CD4-positive, alpha-beta T cell (primary cell): ENCODE results near the gene LHFPL3. TPM values are rescaled to one million over a fixed set of nuclear protein-coding genes. Genes with fewer than 3 reads are reported as not detected.
"Not testable (repeated sequence)": the region's sequence is repeated elsewhere in the genome, so short reads cannot be mapped to it uniquely, and the experiment has no call there.

Experiments used
- ATAC-seq: fragments of 200-7000 bp; cut with Tn5 transposase; one replicate; pipeline ENCODE4 v1.10.0; 2022; ENCODE audit warnings: mild to moderate bottlenecking; ENCODE audit not compliant: poor library complexity
- CTCF ChIA-PET: fragments of 350-600 bp; sonication (Branson Sonifier 250); formaldehyde crosslinking; loops from one replicate; lab custom pipeline; 2021; ENCODE audit warnings: antibody characterized with exemption, inconsistent platforms; lab: Charles Lee
- POLR2A ChIA-PET: fragments of 350-600 bp; sonication (Branson Sonifier 250); formaldehyde crosslinking; loops from one replicate; lab custom pipeline; 2021; ENCODE audit warnings: antibody characterized with exemption, inconsistent platforms; lab: Charles Lee
- DNase-seq, 14 experiments: peaks; one replicate each; pipeline ENCODE4 v3.0.0-alpha.2; 2013 to 2020; ENCODE audit warnings: mixed read lengths in 2 of 14
- H3K27ac ChIP-seq, 2 donors: one replicate each; pipeline versions ENCODE4 v1.5.1 to v1.7.0; 2013; ENCODE audit warnings: low read length in 2 of 2, low read depth in 1 of 2, mild to moderate bottlenecking in 1 of 2
- H3K27me3 ChIP-seq, 2 experiments: 1 replicate in 1 of 2; 2 replicates in 1 of 2; pipeline versions ENCODE4 v1.6.1 to v1.7.0; 2013; ENCODE audit warnings: low read length in 2 of 2, control low read depth in 1 of 2, mild to moderate bottlenecking in 1 of 2, moderate library complexity in 1 of 2; ENCODE audit not compliant: insufficient read depth in 2 of 2, control insufficient read depth in 1 of 2
- H3K36me3 ChIP-seq: one replicate; pipeline ENCODE4 v1.6.1; 2013; ENCODE audit warnings: low read length, control low read depth; ENCODE audit not compliant: insufficient read depth
- H3K4me1 ChIP-seq: one replicate; pipeline ENCODE4 v1.6.1; 2013; ENCODE audit warnings: low read length, control low read depth; ENCODE audit not compliant: insufficient read depth
- H3K4me3 ChIP-seq: one replicate; pipeline ENCODE4 v1.5.1; 2013; ENCODE audit warnings: mild to moderate bottlenecking, low read length, moderate library complexity
- H3K9me3 ChIP-seq, 2 experiments: 1 replicate in 1 of 2; 2 replicates in 1 of 2; pipeline versions ENCODE4 v1.6.1 to v1.7.0; 2013; ENCODE audit warnings: low read length in 2 of 2, mild to moderate bottlenecking in 2 of 2, control low read depth in 1 of 2, moderate library complexity in 1 of 2; ENCODE audit not compliant: control insufficient read depth in 1 of 2, insufficient read depth in 1 of 2
- H3K27ac Mint-ChIP-seq: one replicate; pipeline ENCODE4 v1.8.0; 2020; ENCODE audit warnings: mixed read lengths
- H3K27me3 Mint-ChIP-seq: one replicate; pipeline ENCODE4 v1.8.0; 2021; ENCODE audit warnings: mixed read lengths
- H3K36me3 Mint-ChIP-seq: one replicate; pipeline ENCODE4 v1.8.0; 2021; ENCODE audit warnings: low read depth, mixed read lengths
- H3K4me1 Mint-ChIP-seq: one replicate; pipeline ENCODE4 v1.8.0; 2021; ENCODE audit warnings: low read depth, mixed read lengths
- H3K4me3 Mint-ChIP-seq: one replicate; pipeline ENCODE4 v1.8.0; 2020; ENCODE audit warnings: mild to moderate bottlenecking, mixed read lengths
- H3K9me3 Mint-ChIP-seq: one replicate; pipeline ENCODE4 v1.8.0; 2020; ENCODE audit warnings: mixed read lengths
- intact Hi-C, 2 experiments: fragments of 100-400 bp; cut with DNase I in 1 of 2; cut with micrococcal nuclease in 1 of 2; formaldehyde crosslinking; loops; one replicate each; pipeline versions ENCODE4 v1.15.1 to v1.9.0; 2023 to 2025; cut with DNase I, micrococcal nuclease
- total RNA-seq, 174 experiments: library from RNA in 2 of 174; stranded (reverse) in 2 of 174; gene quantifications; one replicate each; pipeline ENCODE4 v1.2.3 and lab custom pipeline; 2021 to 2026
- TF ChIP-seq, protein P1 (sequence below): fragments of 200-600 bp; IDR thresholded peaks from one replicate; pipeline ENCODE4 v1.8.0; 2022; ENCODE audit warnings: antibody characterized with exemption, mild to moderate bottlenecking

The LHFPL3 gene
- total RNA-seq, 2 experiments from 2014 or later = not detected

DNA sequence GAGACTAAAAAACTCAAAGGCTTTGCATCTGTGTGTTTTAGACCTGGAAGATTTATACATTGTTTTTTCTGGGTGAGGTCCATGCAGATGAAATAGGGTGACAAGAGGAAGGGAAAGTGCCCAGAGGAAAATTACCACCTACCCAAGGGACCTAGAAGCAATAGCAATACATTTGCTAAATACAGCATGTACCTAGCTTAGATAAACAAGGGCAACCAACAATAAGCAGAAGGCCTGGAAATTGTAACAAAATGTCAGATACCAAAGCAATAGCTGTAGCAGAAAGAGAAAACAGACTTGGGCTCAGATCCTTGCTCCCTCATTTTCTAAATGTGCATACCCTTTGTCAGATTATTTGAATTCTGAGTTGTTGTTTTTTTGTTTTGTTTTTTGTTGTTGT is 367.2 kb downstream of the LHFPL3 start:
- ChIA-PET CTCF (no interaction called here), POLR2A (no interaction called here)
- H3K9me3 Mint-ChIP-seq = no peaks in the 10 kb centered on the region

GRCh38 chr7:104700336-104700735 is 371.9 kb downstream of the LHFPL3 start:
- Histone ChIP-seq H3K27ac (no peak overlapping the region), H3K9me3 (no peaks in the 10 kb centered on the region), H3K27me3 (no peaks in the 10 kb centered on the region), H3K36me3 (no peaks in the 10 kb centered on the region), H3K4me3 (no peak overlapping the region), H3K4me1 (no peaks in the 10 kb centered on the region)
- H3K4me3 Mint-ChIP-seq = no peak overlapping the region
- H3K9me3 Mint-ChIP-seq = no peaks in the 10 kb centered on the region
- TF ChIP-seq, protein P1, sequence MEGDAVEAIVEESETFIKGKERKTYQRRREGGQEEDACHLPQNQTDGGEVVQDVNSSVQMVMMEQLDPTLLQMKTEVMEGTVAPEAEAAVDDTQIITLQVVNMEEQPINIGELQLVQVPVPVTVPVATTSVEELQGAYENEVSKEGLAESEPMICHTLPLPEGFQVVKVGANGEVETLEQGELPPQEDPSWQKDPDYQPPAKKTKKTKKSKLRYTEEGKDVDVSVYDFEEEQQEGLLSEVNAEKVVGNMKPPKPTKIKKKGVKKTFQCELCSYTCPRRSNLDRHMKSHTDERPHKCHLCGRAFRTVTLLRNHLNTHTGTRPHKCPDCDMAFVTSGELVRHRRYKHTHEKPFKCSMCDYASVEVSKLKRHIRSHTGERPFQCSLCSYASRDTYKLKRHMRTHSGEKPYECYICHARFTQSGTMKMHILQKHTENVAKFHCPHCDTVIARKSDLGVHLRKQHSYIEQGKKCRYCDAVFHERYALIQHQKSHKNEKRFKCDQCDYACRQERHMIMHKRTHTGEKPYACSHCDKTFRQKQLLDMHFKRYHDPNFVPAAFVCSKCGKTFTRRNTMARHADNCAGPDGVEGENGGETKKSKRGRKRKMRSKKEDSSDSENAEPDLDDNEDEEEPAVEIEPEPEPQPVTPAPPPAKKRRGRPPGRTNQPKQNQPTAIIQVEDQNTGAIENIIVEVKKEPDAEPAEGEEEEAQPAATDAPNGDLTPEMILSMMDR = no peak
- no peaks in the 10 kb centered on the region for H3K36me3 Mint-ChIP-seq
- CTCF ChIA-PET = no interaction called here
- H3K27ac Mint-ChIP-seq = no peak overlapping the region
- ATAC-seq (no peak), DNase-seq (no peak)
- intact Hi-C loops = no loop called here
- peaks cover 2% of the 10 kb centered on the region for H3K27me3 Mint-ChIP-seq
- no peaks in the 10 kb centered on the region for H3K4me1 Mint-ChIP-seq
- POLR2A ChIA-PET = no interaction called here

More for the DNA sequence above, 367.2 kb downstream of the LHFPL3 start:
- intact Hi-C loops = no loop called here
- TF ChIP-seq, protein P1 = no peak
- Histone ChIP-seq H3K4me1 (no peaks in the 10 kb centered on the region), H3K4me3 (no peak overlapping the region), H3K9me3 (peaks cover 0 to 7% of the 10 kb centered on the region in 2 experiments), H3K27me3 (peaks cover 0 to 3% of the 10 kb centered on the region in 2 experiments), H3K36me3 (no peaks in the 10 kb centered on the region), H3K27ac (no peak overlapping the region)
- Mint-ChIP-seq H3K36me3 (no peaks in the 10 kb centered on the region), H3K27ac (no peak overlapping the region), H3K4me3 (no peak overlapping the region), H3K27me3 (peaks cover 4% of the 10 kb centered on the region), H3K4me1 (no peaks in the 10 kb centered on the region)
- DNase-seq (no peak), ATAC-seq (no peak)

DNA sequence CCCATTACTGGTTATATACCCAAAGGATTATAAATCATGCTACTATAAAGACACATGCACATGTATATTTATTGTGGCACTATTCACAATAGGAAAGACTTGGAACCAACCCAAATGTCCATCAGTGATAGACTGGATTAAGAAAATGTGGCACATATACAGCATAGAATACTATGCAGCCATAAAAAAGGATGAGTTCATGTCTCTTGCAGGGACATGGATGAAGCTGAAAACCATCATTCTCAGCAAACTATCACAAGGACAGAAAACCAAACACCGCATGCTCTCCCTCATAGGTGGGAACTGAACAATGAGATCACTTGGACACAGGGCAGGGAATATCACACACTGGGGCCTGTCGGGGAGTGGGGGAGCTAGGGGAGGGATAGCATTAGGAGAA is 392.6 kb downstream of the LHFPL3 start:
- H3K4me1 ChIP-seq, H3K27ac ChIP-seq, CTCF ChIA-PET, H3K36me3 ChIP-seq, intact Hi-C loops, H3K27me3 ChIP-seq, ATAC-seq, H3K27ac Mint-ChIP-seq, H3K9me3 Mint-ChIP-seq, H3K4me1 Mint-ChIP-seq, H3K4me3 Mint-ChIP-seq, H3K36me3 Mint-ChIP-seq, DNase-seq, H3K4me3 ChIP-seq, H3K9me3 ChIP-seq, POLR2A ChIA-PET: not testable (repeated sequence)
- peaks cover 12% of the 10 kb centered on the region for H3K27me3 Mint-ChIP-seq

DNA sequence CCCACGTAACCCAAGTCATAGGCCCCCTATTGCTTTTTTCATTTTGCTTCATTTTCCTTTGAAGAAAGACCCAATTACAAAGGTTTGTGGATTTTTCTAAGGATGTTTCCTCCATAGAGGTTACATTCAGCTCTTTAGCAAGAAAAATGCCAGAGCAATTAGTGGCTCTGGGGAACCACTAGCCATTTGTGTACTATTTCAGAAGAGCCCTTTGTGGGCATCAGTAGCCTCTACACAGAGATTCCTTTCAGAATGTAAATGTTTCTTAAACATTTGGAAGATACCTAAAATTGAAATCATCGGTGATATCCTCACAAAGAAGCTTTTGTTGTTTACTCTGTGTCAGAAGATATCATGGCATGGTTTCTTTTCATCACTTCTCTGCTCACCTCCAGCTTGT is 394.6 kb downstream of the LHFPL3 start:
- no peak overlapping the region for H3K4me3 Mint-ChIP-seq
- ChIA-PET CTCF (interaction anchor here (0.6 kb wide), 1 partner anchor 39 kb away, joined by 3 read pairs; no protein-coding TSS in a partner anchor), POLR2A (no interaction called here)

More for the DNA sequence above, 394.6 kb downstream of the LHFPL3 start:
- no peaks in the 10 kb centered on the region for H3K4me1 Mint-ChIP-seq
- Histone ChIP-seq H3K36me3 (no peaks in the 10 kb centered on the region), H3K9me3 (no peaks in the 10 kb centered on the region), H3K27ac (no peak overlapping the region), H3K4me1 (no peaks in the 10 kb centered on the region), H3K4me3 (no peak overlapping the region), H3K27me3 (no peaks in the 10 kb centered on the region)
- no peaks in the 10 kb centered on the region for H3K36me3 Mint-ChIP-seq
- intact Hi-C loops = no loop called here
- H3K27ac Mint-ChIP-seq = no peak overlapping the region
- ATAC-seq (no peak), DNase-seq (no peak)
- H3K27me3 Mint-ChIP-seq = peaks cover 12% of the 10 kb centered on the region
- TF ChIP-seq, protein P1 = no peak
- H3K9me3 Mint-ChIP-seq = no peaks in the 10 kb centered on the region
